A673 (cell line): ENCODE data around the gene SEMA5B. TPM values are rescaled to one million over a fixed set of nuclear protein-coding genes. Genes with fewer than 3 reads are reported as not detected.
A peak's percentile ranks its signal among the peaks of the same experiment; 100 is the strongest.

ENCODE experiments used
- BruUV-seq: library from RNA; stranded (reverse); fragments of 400-500 nt; replicated peaks from 2 replicates; lab custom pipeline; 2021; lab: Mats Ljungman, UMichigan
- CTCF ChIA-PET: fragments of 300-600 bp; sonication (Branson Sonifier 250); formaldehyde crosslinking; loops from one replicate; lab custom pipeline; 2022; ENCODE audit warnings: antibody characterized with exemption; lab: Charles Lee
- POLR2A ChIA-PET: fragments of 300-600 bp; sonication (Branson Sonifier 250); formaldehyde crosslinking; loops from one replicate; lab custom pipeline; 2022; ENCODE audit warnings: antibody characterized with exemption; ENCODE audit not compliant: low non-redundant PET; lab: Charles Lee
- DNase-seq: peaks from one replicate; pipeline ENCODE4 v3.0.0-alpha.2; 2015; ENCODE audit warnings: low spot score
- H3K27ac ChIP-seq: fragments of 200-600 bp; sonication (generic); 2 replicates; pipeline ENCODE4 v1.5.1; 2016; ENCODE audit warnings: mixed run types, low read depth, mild to moderate bottlenecking, mixed read lengths, antibody characterized with exemption, low read length; ENCODE audit not compliant: poor library complexity, severe bottlenecking
- H3K27me3 ChIP-seq: fragments of 200-600 bp; sonication (generic); replicated peaks from 2 replicates; pipeline ENCODE4 v1.6.1; 2017; ENCODE audit warnings: mixed run types, low read depth, mild to moderate bottlenecking, mixed read lengths, antibody characterized with exemption, low read length; ENCODE audit not compliant: insufficient read depth, poor library complexity
- H3K36me3 ChIP-seq: fragments of 200-600 bp; sonication (generic); 2 replicates; pipeline ENCODE4 v1.6.1; 2016; ENCODE audit warnings: mixed run types, mild to moderate bottlenecking, mixed read lengths, antibody characterized with exemption, low read length; ENCODE audit not compliant: insufficient read depth, poor library complexity, severe bottlenecking
- H3K4me1 ChIP-seq: fragments of 200-600 bp; sonication (generic); 2 replicates; pipeline ENCODE4 v1.6.1; 2017; ENCODE audit warnings: mixed run types, mild to moderate bottlenecking, mixed read lengths, antibody characterized with exemption, low read length; ENCODE audit not compliant: insufficient read depth, poor library complexity, severe bottlenecking
- H3K4me3 ChIP-seq: fragments of 200-600 bp; sonication (generic); 2 replicates; pipeline ENCODE4 v1.5.1; 2016; ENCODE audit warnings: low read depth, mixed run types, mild to moderate bottlenecking, mixed read lengths, low read length; ENCODE audit not compliant: poor library complexity, severe bottlenecking
- H3K9me3 ChIP-seq: fragments of 200-600 bp; sonication (generic); 2 replicates; pipeline ENCODE4 v1.6.1; 2016; ENCODE audit warnings: mixed run types, low read depth, mild to moderate bottlenecking, mixed read lengths, antibody characterized with exemption, low read length; ENCODE audit not compliant: poor library complexity, severe bottlenecking
- CTCF ChIP-seq: fragments of 300-800, 200-600 bp; sonication (generic); conservative IDR thresholded peaks from 2 replicates; pipeline ENCODE4 v1.5.1; 2017; ENCODE audit warnings: low read depth, mild to moderate bottlenecking, antibody characterized with exemption, low read length, moderate library complexity, mixed read lengths
- EZH2 ChIP-seq: fragments of 200-600 bp; sonication (generic); IDR thresholded peaks from 2 replicates; pipeline ENCODE4 v1.6.1; 2017; ENCODE audit warnings: borderline replicate concordance, low read depth, mild to moderate bottlenecking, mixed read lengths, antibody characterized with exemption, low read length; ENCODE audit not compliant: poor library complexity, severe bottlenecking
- intact Hi-C: fragments of 100-400 bp; cut with micrococcal nuclease; formaldehyde crosslinking; loops from one replicate; pipeline ENCODE4 v1.10.0; 2022; ENCODE audit not compliant: unreplicated experiment
- total RNA-seq: library from RNA; stranded (reverse); gene quantifications from 2 replicates; pipeline ENCODE4 v1.2.3, GENCODE V29; 2021

The SEMA5B gene
- total RNA-seq, 1 experiment from 2014 or later = 7.6 TPM

GRCh38 chr3:122942937-122943827 lies 84.4 kb downstream of the SEMA5B start:
- Histone ChIP-seq H3K4me1 (peaks cover 37% of the 10 kb centered on the region), H3K36me3 (no peaks in the 10 kb centered on the region), H3K4me3 (no peak overlapping the region), H3K9me3 (no peaks in the 10 kb centered on the region), H3K27ac (no peak overlapping the region), H3K27me3 (peaks cover 31% of the 10 kb centered on the region)
- POLR2A ChIA-PET = interaction anchor here (0.6 kb wide), 1 partner anchor 146 kb away, joined by 12 read pairs; no protein-coding TSS in a partner anchor
- peak; percentile 66 for DNase-seq
- TF ChIP-seq CTCF = peak; percentile 87
- TF ChIP-seq EZH2 = no peak
- intact Hi-C loops = loop anchor here (1.0 to 5.0 kb wide), 2 partner anchors 85 to 319 kb away; no protein-coding TSS in a partner anchor
- BruUV-seq = no TSS peak
- CTCF ChIA-PET = no interaction called here

- Histone ChIP-seq H3K27ac (no peak overlapping the region), H3K27me3 (peaks cover 38% of the 10 kb centered on the region), H3K4me1 (peaks cover 31% of the 10 kb centered on the region), H3K36me3 (no peaks in the 10 kb centered on the region), H3K9me3 (no peaks in the 10 kb centered on the region), H3K4me3 (no peak overlapping the region)
- POLR2A ChIA-PET = no interaction called here
- no TSS peak for BruUV-seq
- no peak for TF ChIP-seq CTCF
- no peak for TF ChIP-seq EZH2
- intact Hi-C loops = loop anchor here (5.0 kb wide), 1 partner anchor 320 kb away; no protein-coding TSS in a partner anchor
- DNase-seq = no peak
- CTCF ChIA-PET = interaction anchor here (0.9 kb wide), 1 partner anchor 86 kb away, joined by 3 read pairs; no protein-coding TSS in a partner anchor
Measured at GRCh38 chr3:122942239-122942638, 85.3 kb downstream of the SEMA5B start.

GRCh38 chr3:122941228-122942206 lies 86.0 kb downstream of the SEMA5B start:
- Histone ChIP-seq H3K27me3 (peaks cover 45% of the 10 kb centered on the region), H3K9me3 (no peaks in the 10 kb centered on the region), H3K27ac (no peak overlapping the region), H3K36me3 (no peaks in the 10 kb centered on the region), H3K4me3 (no peak overlapping the region), H3K4me1 (peaks cover 24% of the 10 kb centered on the region)
- ChIA-PET POLR2A (no interaction called here), CTCF (interaction anchor here (0.9 kb wide), 1 partner anchor 87 kb away, joined by 3 read pairs; no protein-coding TSS in a partner anchor)
- no peak for DNase-seq
- TF ChIP-seq CTCF = peak; percentile 38
- TF ChIP-seq EZH2 = no peak
- intact Hi-C loops = loop anchor here (5.0 kb wide), 1 partner anchor 321 kb away; no protein-coding TSS in a partner anchor
- BruUV-seq = no TSS peak
